Activated T-helper 1 cell treated with Interleukin-2 at 50 U/mL for 16 hours (primary cell): ENCODE data around the gene PAX3.

Source experiments
- DNase-seq: peaks from one replicate; pipeline ENCODE4 v3.0.0-alpha.2; 2020; ENCODE audit warnings: low read depth

The PAX3 gene

GRCh38 chr2:222310747-222311318, 12.0 kb upstream of the PAX3 start:
- DNase-seq = no peak

DNA sequence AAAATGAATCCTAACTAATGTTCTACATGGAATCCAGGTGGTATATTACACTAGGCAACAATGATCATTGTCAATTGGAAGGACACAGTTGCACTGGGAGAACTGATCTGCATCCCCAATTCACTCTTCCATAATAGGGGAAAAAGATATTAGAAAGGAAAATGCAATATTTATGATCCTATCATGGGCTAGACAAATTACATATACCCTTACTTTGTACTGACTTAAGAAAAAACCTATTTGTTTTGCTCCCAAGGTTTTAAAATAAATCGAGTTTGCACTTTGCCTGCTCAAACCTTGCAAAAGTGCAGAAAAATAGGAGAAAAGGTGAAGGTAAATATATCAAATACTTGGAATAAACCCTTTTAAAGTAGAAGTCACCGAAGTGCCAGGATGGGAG, 11.0 kb upstream of the PAX3 start:
- no peak for DNase-seq

GRCh38 chr2:222309361-222309760, 10.6 kb upstream of the PAX3 start:
- no peak for DNase-seq

DNA sequence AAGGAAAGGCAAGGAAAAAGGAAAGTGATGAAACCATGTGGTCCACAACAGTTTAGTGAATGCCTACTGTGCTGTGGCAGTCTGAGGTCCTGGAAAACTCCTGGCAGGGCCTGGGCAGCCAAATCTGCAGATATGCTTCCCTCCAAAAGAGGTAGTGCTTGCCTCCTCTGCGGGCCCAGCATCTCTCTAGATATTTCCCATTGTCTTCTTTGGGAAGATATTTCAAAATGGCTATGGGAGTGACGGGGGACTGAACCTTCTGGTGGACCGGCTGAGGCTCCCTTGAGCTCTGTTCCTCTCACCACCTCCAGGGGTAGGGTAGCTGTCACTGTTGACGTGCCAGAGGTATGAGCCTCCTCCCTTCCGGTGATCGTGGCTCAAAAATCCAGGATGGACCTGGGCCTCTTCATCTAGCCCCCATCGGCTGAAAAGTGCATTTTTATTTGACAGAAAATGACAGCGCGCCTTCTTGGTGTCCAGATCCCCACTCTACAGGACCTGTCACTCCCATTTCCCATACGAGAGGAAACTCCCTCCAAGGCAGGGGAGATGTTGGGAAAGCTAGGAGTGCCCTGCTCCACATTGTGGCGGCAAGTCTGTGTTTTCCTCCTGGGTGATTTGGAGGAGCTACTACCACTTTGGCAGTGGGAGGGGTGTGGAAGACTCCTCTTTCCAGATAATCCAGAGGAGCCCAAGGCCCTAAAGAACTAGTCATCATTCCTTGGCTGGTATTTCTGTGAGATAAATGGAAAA, 9.4 kb upstream of the PAX3 start:
- DNase-seq = no peak

DNA sequence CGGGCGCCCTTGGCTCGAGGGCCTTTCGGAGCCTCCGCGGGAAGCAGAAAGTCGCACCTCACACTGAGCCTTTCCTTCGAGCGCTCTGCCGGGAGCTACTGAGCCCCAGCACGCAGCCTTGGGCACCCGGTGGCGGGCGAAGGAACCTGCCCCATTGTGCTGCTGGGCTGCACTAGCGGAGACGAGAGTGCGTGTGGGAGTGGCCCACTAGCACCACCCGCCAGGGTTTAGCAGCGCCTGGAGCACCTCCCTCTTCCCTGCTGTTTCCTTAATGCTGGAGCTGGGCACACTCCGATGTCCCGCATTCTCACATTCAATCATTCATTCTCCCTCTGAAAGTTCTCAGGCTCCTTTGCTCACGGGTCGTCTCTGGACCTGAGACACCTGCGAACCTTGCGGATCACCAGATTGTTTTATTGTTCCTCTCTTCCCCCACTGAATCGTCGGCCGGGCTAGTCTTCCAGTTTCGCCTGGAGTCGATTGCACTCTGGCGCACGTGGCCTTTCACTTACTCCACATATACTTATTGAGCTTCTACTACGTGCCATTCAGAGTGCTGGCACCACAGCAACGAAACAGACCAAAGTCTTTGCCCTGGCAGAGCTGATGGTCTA, 8.5 kb upstream of the PAX3 start:
- DNase-seq = no peak

DNA sequence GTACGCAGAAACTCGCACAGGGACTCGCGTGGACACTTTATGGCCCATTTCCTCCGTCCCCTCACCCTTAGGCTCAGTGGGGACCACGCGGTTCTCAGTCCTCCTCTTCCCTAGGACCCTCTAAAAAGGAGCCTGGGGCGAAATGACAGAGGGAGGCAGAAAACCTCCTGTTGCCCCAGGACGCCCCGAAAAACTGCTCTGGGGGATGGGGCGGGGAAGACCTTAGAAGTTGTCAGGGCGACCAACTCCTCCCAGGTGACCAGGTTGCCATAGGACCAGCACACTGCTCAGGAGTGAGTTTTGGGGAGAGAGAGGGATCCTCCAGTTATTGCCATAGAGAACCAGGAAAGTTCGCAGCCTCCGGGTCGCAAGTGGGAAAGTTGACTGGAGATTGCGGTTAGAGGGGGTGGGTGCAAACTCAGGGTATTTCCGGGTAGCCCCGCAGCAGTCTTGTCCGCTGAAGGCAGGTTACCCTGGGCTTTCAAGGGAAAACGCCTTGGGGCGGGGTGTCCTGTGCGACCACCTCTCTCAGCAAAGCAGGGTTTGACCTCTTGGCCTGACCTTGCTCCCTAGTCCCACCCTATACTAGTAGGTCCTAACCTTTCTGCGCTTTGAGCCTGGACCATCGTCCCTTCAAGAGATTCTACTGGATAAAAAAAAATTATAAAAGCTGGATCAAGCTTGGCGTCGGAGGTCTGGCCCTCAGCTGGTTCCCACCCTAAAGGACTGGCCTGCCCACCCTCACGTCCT, 7.8 kb upstream of the PAX3 start:
- no peak for DNase-seq

GRCh38 chr2:222305516-222306392, 7.0 kb upstream of the PAX3 start:
- DNase-seq = no peak

DNA sequence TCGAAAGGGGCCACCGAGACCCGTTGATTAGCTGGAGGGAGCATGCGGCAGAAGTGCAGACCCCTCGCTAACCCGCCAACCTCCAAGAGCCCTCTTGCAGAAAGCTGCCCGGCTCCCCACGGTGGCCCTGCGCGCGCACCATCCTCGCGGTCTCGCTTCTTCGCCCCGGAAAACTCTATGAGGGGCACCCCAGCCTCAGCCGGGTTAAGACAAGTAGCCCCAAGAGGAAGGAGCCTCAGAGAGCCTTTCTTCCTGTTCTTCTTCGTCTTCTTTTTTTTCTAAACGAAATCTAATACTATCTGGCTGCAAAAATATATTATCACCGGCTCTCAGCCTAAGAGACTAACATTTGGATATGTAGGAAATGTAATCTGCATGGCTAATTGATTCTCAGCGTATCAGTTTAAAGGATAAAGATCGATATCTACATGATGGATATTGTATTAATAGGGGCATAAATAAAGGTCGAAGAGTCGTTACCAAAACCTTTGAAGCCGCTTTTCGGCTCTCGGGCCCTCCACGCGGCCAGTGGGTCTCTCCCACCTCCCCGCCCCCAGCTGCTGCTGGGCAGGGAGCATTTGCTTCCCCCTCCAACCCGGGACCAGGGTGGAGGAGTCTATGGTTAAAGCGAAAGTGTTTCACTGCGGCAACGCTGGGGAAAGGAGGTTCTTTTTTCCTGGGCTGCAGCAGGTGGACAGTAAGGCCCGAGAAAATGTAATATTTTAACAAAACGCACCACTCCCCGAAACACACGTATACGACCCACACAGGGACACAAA, 6.1 kb upstream of the PAX3 start:
- DNase-seq = no peak

GRCh38 chr2:222303828-222304736, 5.3 kb upstream of the PAX3 start:
- no peak for DNase-seq

GRCh38 chr2:222303045-222303827, 4.4 kb upstream of the PAX3 start:
- no peak for DNase-seq

DNA sequence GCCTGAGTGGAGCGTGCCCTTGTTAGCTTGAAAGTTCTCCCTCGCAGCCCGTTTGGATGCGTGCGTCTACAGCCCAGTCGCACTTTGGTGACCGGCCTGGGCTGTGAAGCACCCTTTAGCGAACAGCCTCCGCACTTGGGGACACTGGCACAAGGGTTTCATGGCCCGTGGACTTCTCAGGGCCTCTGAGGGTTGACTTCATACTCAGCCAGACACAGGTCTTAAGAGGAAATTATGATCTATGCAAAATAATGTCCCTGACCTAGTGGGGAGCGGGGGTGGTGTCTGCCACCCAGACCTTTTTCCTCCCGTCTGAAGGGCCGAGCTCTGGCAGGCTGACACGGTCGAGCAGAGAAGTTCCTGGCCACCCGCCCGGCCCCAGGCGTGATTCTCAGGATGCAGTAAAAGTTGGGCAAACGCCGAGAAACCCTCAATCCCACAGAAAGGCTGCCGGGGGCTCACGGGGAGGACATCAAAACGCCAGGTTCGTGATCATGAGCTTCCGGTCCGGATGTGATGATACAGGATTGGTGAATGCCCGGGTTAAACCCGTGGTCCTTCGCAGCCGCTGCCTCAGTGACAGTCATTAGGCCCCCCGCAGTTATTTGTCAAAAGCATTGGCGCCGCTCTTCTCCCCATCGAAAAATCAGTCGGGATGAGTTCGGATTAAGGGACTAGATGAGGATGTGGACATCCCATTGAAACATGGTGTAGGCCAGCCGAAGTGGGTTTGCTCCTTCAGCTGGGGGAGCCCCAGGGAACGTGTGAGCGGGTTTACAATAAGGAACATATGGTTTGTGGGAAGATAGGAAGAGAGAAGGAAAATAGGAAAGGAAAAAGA, 3.6 kb upstream of the PAX3 start:
- no peak for DNase-seq

GRCh38 chr2:222301796-222302118, 3.0 kb upstream of the PAX3 start:
- DNase-seq = no peak

DNA sequence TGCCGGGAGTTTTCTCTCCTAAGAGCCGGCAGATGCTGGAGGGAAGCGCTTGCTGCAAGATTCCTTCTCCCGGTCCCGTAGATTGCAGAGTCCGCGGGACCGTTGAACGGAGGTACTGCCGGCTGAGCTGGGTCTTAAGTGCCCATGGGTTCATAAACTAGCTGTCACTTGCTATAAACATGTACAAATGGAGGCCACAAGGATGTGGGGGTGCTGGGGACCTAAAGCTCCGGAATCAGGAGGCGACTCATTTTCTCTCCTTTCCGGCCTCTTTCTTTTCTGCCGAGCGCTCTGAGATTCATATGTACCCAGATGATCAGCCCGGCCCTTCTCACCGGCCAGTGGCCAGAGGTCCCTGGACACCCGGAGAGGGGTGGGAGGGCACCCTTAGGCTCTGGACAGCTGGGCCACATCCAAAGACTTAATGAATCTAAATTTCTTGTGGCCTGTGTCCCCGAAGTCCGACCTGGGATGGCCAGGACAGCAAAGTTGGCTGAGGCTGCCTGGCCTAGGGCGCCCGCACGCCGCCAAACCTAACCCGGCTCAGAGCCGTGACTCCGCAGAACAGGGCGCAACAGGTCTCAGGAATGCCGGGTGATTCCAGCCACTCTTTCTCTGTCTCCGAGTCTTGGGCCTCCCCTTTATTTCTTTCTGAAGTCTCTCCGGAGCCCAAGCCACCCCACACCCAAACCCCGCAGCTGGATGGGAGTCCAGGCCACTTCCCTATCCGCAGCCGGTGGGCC, 2.4 kb upstream of the PAX3 start:
- no peak for DNase-seq

DNA sequence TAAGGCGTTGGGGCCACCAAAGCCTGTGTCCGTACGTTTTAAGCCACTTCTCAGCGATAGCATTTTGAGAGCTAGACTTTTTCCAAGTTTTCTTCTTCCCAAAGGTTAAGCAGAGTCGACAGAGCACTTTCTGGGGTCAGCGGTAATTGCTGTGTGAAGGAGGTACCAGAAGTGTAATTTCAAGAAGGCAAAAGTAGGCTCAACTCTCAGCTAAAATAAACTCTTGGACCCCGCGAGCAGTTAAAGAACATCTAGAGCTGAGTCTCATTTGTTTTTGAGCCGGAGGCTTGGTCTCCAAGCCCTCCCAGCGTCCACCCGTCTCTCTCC, 1.9 kb upstream of the PAX3 start:
- no peak for DNase-seq

- no peak for DNase-seq
These were observed 1.3 kb upstream of the PAX3 start for GRCh38 chr2:222299906-222300725.

DNA sequence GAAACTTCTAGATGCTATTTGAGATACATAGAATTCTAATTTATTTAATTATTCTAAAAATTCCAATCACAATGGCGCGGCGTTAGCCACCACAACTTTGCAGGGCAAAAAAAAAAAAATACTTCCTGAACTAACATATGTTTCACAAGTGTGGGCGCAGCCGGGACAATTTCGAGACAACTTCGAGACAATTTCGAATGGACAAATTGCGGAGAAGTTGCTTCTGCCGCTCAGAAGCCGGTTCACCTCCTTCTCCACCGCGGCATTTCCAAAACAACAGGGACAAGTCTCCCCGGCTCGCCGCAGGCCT, 842 bp downstream of the PAX3 start:
- no peak for DNase-seq

- DNase-seq = no peak
These were observed 1.2 kb downstream of the PAX3 start for GRCh38 chr2:222297600-222297935.
